Vagina (tissue), 2 donors: ENCODE results near the gene LGALS9.

Experiments
- CTCF ChIP-seq, 3 experiments: fragments of 450-650 bp in 2 of 3; fragments of 200-600 bp in 1 of 3; sonication (generic) in 1 of 3; IDR thresholded peaks; one replicate each; pipeline ENCODE4 v1.5.1; 2017 to 2019; ENCODE audit warnings: antibody characterized with exemption in 3 of 3, mild to moderate bottlenecking in 2 of 3, moderate library complexity in 2 of 3
- POLR2AphosphoS5 ChIP-seq, 2 donors: sonication (generic); formaldehyde crosslinking; IDR thresholded peaks; one replicate each; pipeline ENCODE4 v1.9.0; 2017; ENCODE audit warnings: antibody characterized with exemption in 2 of 2, mild to moderate bottlenecking in 2 of 2, low read depth in 1 of 2; ENCODE audit not compliant: insufficient read depth in 1 of 2

GRCh38 chr17:27597783-27598320 lies 33.1 kb upstream of the LGALS9 start:
- TF ChIP-seq CTCF (IDR thresholded peaks at IDR 0.05) = no peak
- no peak for TF ChIP-seq POLR2AphosphoS5 (IDR thresholded peaks at IDR 0.05; ENCODE audit: insufficient read depth in 1 of 2, low read depth in 1 of 2)
